ENCODE measurements around the gene WDR74.

WDR74 gene

DNA sequence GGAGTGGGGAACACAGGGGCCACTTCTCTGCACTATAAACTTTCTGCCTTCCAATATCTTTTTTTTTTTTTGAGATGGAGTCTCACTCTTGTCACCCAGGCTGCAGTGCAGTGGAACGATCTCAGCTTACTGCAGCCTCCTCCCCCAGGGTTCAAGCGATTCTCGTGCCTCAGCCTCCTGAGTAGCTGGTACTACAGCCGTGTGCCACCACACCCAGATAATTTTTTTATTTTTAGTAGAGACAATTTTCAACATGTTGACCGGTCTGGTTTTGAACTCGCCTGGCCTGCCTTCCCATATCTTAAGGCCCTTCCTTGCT is 43.0 kb upstream of the WDR74 start:
- ChIA-PET CTCF (interaction anchor here (2.8 kb wide), 1 partner anchor 95 kb away, joined by 15 read pairs; the partner anchor contains the start of gene TMEM179B), POLR2A (interaction anchor here (3.0 kb wide), 1 partner anchor 41 kb away, joined by 37 read pairs; no protein-coding TSS in a partner anchor)
- H3K36me3 ChIP-seq (ENCODE audit: control insufficient read depth in 4 of 4, insufficient read depth in 4 of 4, low read length in 3 of 4): peaks cover 10 to 63% (median 46%) of the 10 kb centered on the region in 4 experiments
- no peaks in the 10 kb centered on the region for H3K9me3 ChIP-seq (ENCODE audit: control extremely low read depth in 1 of 5, control insufficient read depth in 4 of 5, insufficient read depth in 2 of 5, low read depth in 1 of 5, low read length in 4 of 5)
- no peak for DNase-seq
- peak overlapping the region in 5 of 7 experiments; percentile 86 to 100 (median 98) for H3K4me3 ChIP-seq (ENCODE audit: control insufficient read depth in 1 of 7, extremely low read depth in 1 of 7, insufficient read depth in 4 of 7, low read depth in 2 of 7, low read length in 6 of 7)
- peak overlapping the region; percentile 98 to 99 for H3K27ac ChIP-seq (ENCODE audit: insufficient read depth in 1 of 2, low read depth in 1 of 2, low read length in 2 of 2, poor library complexity in 1 of 2, severe bottlenecking in 2 of 2)
- WGBS (ENCODE audit: insufficient coverage): 93% methylated on average over 4 of the region's 6 CpGs
- H3K27me3 ChIP-seq (replicated peaks in 2 of 5; ENCODE audit: control insufficient read depth in 4 of 5, insufficient read depth in 5 of 5, low read length in 4 of 5): no peaks in the 10 kb centered on the region
- peaks cover 15 to 48% (median 32%) of the 10 kb centered on the region in 4 experiments for H3K4me1 ChIP-seq (ENCODE audit: control extremely low read depth in 1 of 4, control insufficient read depth in 4 of 4, insufficient read depth in 4 of 4, low read length in 3 of 4)

DNA sequence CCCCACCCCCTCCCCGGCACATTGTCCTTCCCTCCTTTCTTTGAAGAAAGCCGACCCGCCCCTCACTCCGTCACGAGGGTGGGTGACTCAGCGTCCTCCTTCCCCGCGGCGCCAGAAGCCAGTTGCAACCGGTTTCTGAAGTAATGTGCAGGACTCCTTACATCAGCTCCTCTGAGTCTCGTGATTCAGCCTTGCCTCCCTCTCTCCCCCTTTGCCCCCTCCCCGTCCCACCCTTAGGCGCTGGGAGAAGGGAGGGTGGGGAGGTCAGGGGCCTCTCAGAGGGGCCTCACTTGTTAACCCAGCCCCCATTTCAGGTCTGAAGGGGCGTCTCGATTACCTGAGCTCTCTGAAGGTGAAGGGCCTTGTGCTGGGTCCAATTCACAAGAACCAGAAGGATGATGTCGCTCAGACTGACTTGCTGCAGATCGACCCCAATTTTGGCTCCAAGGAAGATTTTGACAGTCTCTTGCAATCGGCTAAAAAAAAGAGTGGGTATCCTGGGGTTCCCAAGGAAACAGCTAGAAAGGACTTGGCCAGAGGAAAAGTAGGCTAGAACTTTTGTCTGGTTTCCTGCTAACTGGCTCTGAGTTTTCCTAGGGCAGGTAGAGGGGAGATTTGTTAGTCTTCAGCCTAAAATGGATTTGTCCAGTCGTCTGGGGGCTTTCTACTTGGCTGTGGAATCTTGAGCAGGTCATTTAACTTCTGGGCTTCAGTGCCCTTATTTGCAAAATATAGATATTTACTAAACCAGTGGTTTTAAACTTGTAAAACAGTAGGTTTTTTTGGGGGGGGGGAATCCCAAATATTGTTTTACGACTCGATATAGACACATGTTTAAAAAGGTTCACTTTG is 42.4 kb upstream of the WDR74 start:
- H3K27me3 ChIP-seq (replicated peaks in 2 of 5; ENCODE audit: control insufficient read depth in 4 of 5, insufficient read depth in 5 of 5, low read length in 4 of 5): no peaks in the 10 kb centered on the region
- H3K4me3 ChIP-seq (ENCODE audit: control insufficient read depth in 1 of 7, extremely low read depth in 1 of 7, insufficient read depth in 4 of 7, low read depth in 2 of 7, low read length in 6 of 7): peak overlapping the region; percentile 86 to 100 (median 95)
- WGBS (ENCODE audit: insufficient coverage): 14% methylated on average over 12 of the region's 21 CpGs
- CTCF ChIA-PET: interaction anchor here (1.3 to 2.8 kb wide), 7 partner anchors 17 to 95 kb away, joined by 3 to 15 read pairs (median 5); partner anchors contain the start of gene TMEM179B
- peaks cover 10 to 62% (median 41%) of the 10 kb centered on the region in 4 experiments for H3K36me3 ChIP-seq (ENCODE audit: control insufficient read depth in 4 of 4, insufficient read depth in 4 of 4, low read length in 3 of 4)
- peaks cover 15 to 48% (median 32%) of the 10 kb centered on the region in 4 experiments for H3K4me1 ChIP-seq (ENCODE audit: control extremely low read depth in 1 of 4, control insufficient read depth in 4 of 4, insufficient read depth in 4 of 4, low read length in 3 of 4)
- no peaks in the 10 kb centered on the region for H3K9me3 ChIP-seq (ENCODE audit: control extremely low read depth in 1 of 5, control insufficient read depth in 4 of 5, insufficient read depth in 2 of 5, low read depth in 1 of 5, low read length in 4 of 5)
- DNase-seq: peak; percentile 95 to 98 (median 98)
- POLR2A ChIA-PET: interaction anchor here (0.5 to 3.0 kb wide), 6 partner anchors 28 to 912 kb away, joined by 3 to 37 read pairs (median 3); partner anchors contain the start of genes INTS5 and MTA2
- peak overlapping the region; percentile 98 to 99 for H3K27ac ChIP-seq (ENCODE audit: insufficient read depth in 1 of 2, low read depth in 1 of 2, low read length in 2 of 2, poor library complexity in 1 of 2, severe bottlenecking in 2 of 2)

DNA sequence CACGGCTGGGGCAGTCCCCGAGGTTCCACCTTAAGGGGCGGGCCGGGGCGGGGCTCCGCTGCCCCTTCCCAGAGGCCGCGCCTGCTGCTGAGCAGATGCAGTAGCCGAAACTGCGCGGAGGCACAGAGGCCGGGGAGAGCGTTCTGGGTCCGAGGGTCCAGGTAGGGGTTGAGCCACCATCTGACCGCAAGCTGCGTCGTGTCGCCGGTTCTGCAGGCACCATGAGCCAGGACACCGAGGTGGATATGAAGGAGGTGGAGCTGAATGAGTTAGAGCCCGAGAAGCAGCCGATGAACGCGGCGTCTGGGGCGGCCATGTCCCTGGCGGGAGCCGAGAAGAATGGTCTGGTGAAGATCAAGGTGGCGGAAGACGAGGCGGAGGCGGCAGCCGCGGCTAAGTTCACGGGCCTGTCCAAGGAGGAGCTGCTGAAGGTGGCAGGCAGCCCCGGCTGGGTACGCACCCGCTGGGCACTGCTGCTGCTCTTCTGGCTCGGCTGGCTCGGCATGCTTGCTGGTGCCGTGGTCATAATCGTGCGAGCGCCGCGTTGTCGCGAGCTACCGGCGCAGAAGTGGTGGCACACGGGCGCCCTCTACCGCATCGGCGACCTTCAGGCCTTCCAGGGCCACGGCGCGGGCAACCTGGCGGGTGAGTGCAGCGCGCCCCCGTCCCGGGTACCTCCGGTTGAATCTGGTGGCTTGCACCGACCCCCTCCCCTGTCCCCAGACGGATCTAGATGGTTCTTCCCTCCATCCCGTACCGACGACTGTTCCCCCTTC is 41.6 kb upstream of the WDR74 start, which contains the start of gene SLC3A2:
SLC3A2 (plus strand) TSS at position 94 of the 776 bp plus-strand sequence; CDS start at position 222, 128 bp downstream.
- H3K4me3 ChIP-seq (ENCODE audit: control insufficient read depth in 1 of 7, extremely low read depth in 1 of 7, insufficient read depth in 4 of 7, low read depth in 2 of 7, low read length in 6 of 7): peak within 1 kb of the TSS; percentile 86 to 100 (median 95)
- peaks cover 15 to 48% (median 32%) of the 10 kb centered on the region in 4 experiments for H3K4me1 ChIP-seq (ENCODE audit: control extremely low read depth in 1 of 4, control insufficient read depth in 4 of 4, insufficient read depth in 4 of 4, low read length in 3 of 4)
- peaks cover 10 to 56% (median 36%) of the 10 kb centered on the region in 4 experiments for H3K36me3 ChIP-seq (ENCODE audit: control insufficient read depth in 4 of 4, insufficient read depth in 4 of 4, low read length in 3 of 4)
- ChIA-PET POLR2A (interaction anchor here (0.6 to 3.0 kb wide), 8 partner anchors 15 to 280 kb away, joined by 3 to 37 read pairs (median 3); partner anchors contain the start of genes INTS5, MTA2, TMEM179B and WDR74), CTCF (interaction anchor here (0.8 to 2.8 kb wide), 8 partner anchors 16 to 207 kb away, joined by 3 to 15 read pairs (median 4); partner anchors contain the start of gene TMEM179B)
- no peaks in the 10 kb centered on the region for H3K9me3 ChIP-seq (ENCODE audit: control extremely low read depth in 1 of 5, control insufficient read depth in 4 of 5, insufficient read depth in 2 of 5, low read depth in 1 of 5, low read length in 4 of 5)
- peak within 1 kb of the TSS; percentile 98 to 99 for H3K27ac ChIP-seq (ENCODE audit: insufficient read depth in 1 of 2, low read depth in 1 of 2, low read length in 2 of 2, poor library complexity in 1 of 2, severe bottlenecking in 2 of 2)
- WGBS (ENCODE audit: insufficient coverage): under 1% methylated on average over 59 of the region's 69 CpGs
- DNase-seq: peak; percentile 87 to 94 (median 90)
- H3K27me3 ChIP-seq (replicated peaks in 2 of 5; ENCODE audit: control insufficient read depth in 4 of 5, insufficient read depth in 5 of 5, low read length in 4 of 5): no peaks in the 10 kb centered on the region

DNA sequence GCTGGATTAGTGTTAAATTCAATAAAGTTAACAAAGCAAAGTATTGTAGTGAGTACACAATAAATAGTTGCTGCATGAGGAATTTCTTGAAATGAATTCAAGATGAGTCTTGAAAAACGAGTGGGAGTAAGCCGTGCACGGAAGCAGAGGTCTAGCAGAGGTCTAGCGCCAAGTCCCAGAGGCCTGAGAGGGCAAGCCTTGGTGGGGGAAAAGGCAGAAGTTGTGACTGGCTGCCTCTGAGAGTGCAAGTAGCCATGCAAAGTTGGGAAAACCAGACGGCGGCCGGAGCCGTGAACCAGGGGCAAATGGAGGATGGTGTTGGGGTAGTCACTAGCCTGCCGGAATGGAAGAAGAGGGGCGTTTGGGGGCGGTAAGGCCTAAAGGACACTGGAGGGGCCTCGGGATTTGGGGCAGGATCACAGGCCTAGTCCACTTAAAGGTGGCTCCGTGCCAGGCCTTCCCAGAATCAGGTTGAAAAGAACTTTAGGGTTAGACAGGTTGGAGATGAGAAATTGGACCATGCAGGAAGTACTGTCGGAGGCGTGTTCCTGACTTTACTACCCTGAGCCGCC is 40.9 kb upstream of the WDR74 start:
- Histone ChIP-seq H3K9me3 (ENCODE audit: control extremely low read depth in 1 of 5, control insufficient read depth in 4 of 5, insufficient read depth in 2 of 5, low read depth in 1 of 5, low read length in 4 of 5) (no peaks in the 10 kb centered on the region), H3K4me1 (ENCODE audit: control extremely low read depth in 1 of 4, control insufficient read depth in 4 of 4, insufficient read depth in 4 of 4, low read length in 3 of 4) (peaks cover 15 to 43% (median 32%) of the 10 kb centered on the region in 4 experiments), H3K27ac (ENCODE audit: insufficient read depth in 1 of 2, low read depth in 1 of 2, low read length in 2 of 2, poor library complexity in 1 of 2, severe bottlenecking in 2 of 2) (peak overlapping the region; percentile 98 to 99), H3K36me3 (ENCODE audit: control insufficient read depth in 4 of 4, insufficient read depth in 4 of 4, low read length in 3 of 4) (peaks cover 8 to 50% (median 30%) of the 10 kb centered on the region in 4 experiments), H3K4me3 (ENCODE audit: control insufficient read depth in 1 of 7, extremely low read depth in 1 of 7, insufficient read depth in 4 of 7, low read depth in 2 of 7, low read length in 6 of 7) (peak overlapping the region; percentile 86 to 100 (median 95)), H3K27me3 (replicated peaks in 2 of 5; ENCODE audit: control insufficient read depth in 4 of 5, insufficient read depth in 5 of 5, low read length in 4 of 5) (no peaks in the 10 kb centered on the region)
- DNase-seq: peak in 2 of 3 donors; percentile 50 to 57
- CTCF ChIA-PET: interaction anchor here (0.8 to 1.8 kb wide), 6 partner anchors 14 to 206 kb away, joined by 3 to 12 read pairs (median 4); no protein-coding TSS in a partner anchor
- WGBS (ENCODE audit: insufficient coverage): 0% methylated on average over 11 of the region's 16 CpGs
- POLR2A ChIA-PET: interaction anchor here (0.6 to 3.0 kb wide), 4 partner anchors 11 to 93 kb away, joined by 3 to 37 read pairs (median 6); partner anchors contain the start of gene TMEM179B

DNA sequence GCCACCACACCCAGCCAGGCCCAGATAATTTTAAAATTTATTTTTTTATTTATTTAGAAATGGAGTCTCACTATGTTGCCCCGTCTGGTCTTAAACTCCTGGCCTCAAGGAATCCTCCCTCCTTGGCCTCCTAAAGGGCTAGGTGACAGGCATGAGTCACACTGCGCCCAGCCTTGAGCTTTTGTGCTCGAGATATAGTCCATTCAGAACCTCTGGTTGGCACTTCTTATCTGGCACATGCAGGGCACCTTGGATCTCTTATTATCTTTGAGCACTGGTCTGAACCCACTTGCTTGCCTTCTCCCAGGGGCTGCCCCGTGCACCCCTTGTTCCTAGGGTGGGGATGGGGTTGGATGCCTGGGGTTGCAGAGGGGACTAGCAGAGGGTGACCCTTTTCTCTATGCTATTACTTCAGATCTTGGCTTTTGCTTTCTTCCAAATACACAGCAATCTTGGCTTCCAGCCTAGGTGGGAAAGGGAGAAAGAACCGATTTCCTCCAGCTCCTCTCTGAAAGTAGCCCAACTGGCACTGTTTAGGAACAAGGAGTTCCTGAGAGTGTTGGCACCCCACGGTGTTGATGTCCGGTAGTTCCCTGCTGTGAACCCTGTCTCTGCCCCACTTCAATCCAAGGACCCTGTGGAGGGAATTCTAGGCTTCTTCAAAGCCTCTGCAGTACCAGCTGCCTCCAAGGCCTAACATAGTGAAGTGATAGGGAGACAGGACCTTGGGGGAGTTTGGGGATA is 40.0 kb upstream of the WDR74 start:
- Histone ChIP-seq H3K36me3 (ENCODE audit: control insufficient read depth in 4 of 4, insufficient read depth in 4 of 4, low read length in 3 of 4) (peaks cover 6 to 51% (median 23%) of the 10 kb centered on the region in 4 experiments), H3K27me3 (replicated peaks in 2 of 5; ENCODE audit: control insufficient read depth in 4 of 5, insufficient read depth in 5 of 5, low read length in 4 of 5) (no peaks in the 10 kb centered on the region), H3K4me1 (ENCODE audit: control extremely low read depth in 1 of 4, control insufficient read depth in 4 of 4, insufficient read depth in 4 of 4, low read length in 3 of 4) (peaks cover 15 to 39% (median 31%) of the 10 kb centered on the region in 4 experiments), H3K9me3 (ENCODE audit: control extremely low read depth in 1 of 5, control insufficient read depth in 4 of 5, insufficient read depth in 2 of 5, low read depth in 1 of 5, low read length in 4 of 5) (no peaks in the 10 kb centered on the region), H3K27ac (ENCODE audit: insufficient read depth in 1 of 2, low read depth in 1 of 2, low read length in 2 of 2, poor library complexity in 1 of 2, severe bottlenecking in 2 of 2) (peak overlapping the region in 1 of 2 experiments; percentile 99), H3K4me3 (ENCODE audit: control insufficient read depth in 1 of 7, extremely low read depth in 1 of 7, insufficient read depth in 4 of 7, low read depth in 2 of 7, low read length in 6 of 7) (peak overlapping the region in 4 of 7 experiments; percentile 86 to 100 (median 96))
- POLR2A ChIA-PET: interaction anchor here (0.6 to 3.0 kb wide), 4 partner anchors 10 to 92 kb away, joined by 3 to 37 read pairs (median 6); partner anchors contain the start of gene TMEM179B
- peak in 1 of 3 donors; percentile 42 for DNase-seq
- CTCF ChIA-PET: interaction anchor here (0.9 to 1.5 kb wide), 4 partner anchors 10 to 98 kb away, joined by 3 to 4 read pairs (median 4); no protein-coding TSS in a partner anchor
- 90% methylated on average over 6 of the region's 7 CpGs for WGBS (ENCODE audit: insufficient coverage)
